ENCODE measurements around the gene RAD51B. TPM values are rescaled to one million over a fixed set of nuclear protein-coding genes. Genes with fewer than 3 reads are reported as not detected.
"Not testable (repeated sequence)": the region's sequence is repeated elsewhere in the genome, so short reads cannot be mapped to it uniquely, and the experiment has no call there.

RAD51B gene
- total and polyA plus RNA-seq, 2 donors (not counting 1 experiment from before 2014, with no cell fraction given): 4.6 to 16.3 TPM

DNA sequence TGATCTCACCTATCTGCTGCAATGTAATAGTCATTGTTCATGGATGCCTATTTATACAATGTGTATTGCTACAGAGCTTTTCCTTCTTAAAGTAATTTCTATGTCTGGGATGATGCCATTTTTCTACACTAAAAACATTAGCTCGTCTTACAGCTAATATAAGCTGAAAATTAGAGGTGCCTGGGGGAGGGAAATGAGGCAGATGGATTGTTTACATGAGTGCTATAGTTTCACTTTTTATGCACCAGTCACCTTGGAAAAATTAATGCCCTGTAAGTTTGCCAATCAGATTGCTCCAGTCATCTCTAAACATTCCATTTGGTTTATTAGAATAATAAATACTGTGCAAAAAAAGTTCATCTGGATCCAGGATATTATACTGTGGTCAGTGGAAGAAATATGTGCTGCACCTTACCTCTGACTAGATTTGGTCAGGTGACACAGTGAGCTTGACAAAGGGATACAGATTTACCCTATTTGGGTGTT is 436.2 kb downstream of the RAD51B start:
- Histone ChIP-seq H3K36me3 (ENCODE audit: control insufficient read depth, insufficient read depth, low read length) (no peaks in the 10 kb centered on the region), H3K4me2 (ENCODE audit: extremely low read depth, insufficient read depth, low read length) (peak overlapping the region; percentile 48), H4K20me1 (ENCODE audit: control insufficient read depth, extremely low read depth, insufficient read depth, low read length) (no peaks in the 10 kb centered on the region), H3K9ac (ENCODE audit: insufficient read depth, low read length) (no peak overlapping the region), H3K27ac (ENCODE audit: insufficient read depth, low read length) (no peak overlapping the region), H3K9me3 (ENCODE audit: control insufficient read depth, insufficient read depth, low read depth, low read length) (no peaks in the 10 kb centered on the region), H3K27me3 (ENCODE audit: control insufficient read depth, insufficient read depth, low read length) (no peaks in the 10 kb centered on the region), H2AFZ (ENCODE audit: low read length) (no peak overlapping the region), H3K4me3 (replicated peaks in 1 of 4; ENCODE audit: control extremely low read depth in 1 of 4, insufficient read depth in 1 of 4, low read depth in 3 of 4, low read length in 4 of 4) (no peak overlapping the region), H3K79me2 (ENCODE audit: control insufficient read depth, insufficient read depth, low read length) (no peaks in the 10 kb centered on the region), H3K4me1 (ENCODE audit: control insufficient read depth, extremely low read depth, insufficient read depth, low read length) (peaks cover 12% of the 10 kb centered on the region)
- no peak for TF ChIP-seq EZH2 (IDR thresholded peaks at IDR 0.05; ENCODE audit: low read length, missing control alignments)
- TF ChIP-seq, protein P1, sequence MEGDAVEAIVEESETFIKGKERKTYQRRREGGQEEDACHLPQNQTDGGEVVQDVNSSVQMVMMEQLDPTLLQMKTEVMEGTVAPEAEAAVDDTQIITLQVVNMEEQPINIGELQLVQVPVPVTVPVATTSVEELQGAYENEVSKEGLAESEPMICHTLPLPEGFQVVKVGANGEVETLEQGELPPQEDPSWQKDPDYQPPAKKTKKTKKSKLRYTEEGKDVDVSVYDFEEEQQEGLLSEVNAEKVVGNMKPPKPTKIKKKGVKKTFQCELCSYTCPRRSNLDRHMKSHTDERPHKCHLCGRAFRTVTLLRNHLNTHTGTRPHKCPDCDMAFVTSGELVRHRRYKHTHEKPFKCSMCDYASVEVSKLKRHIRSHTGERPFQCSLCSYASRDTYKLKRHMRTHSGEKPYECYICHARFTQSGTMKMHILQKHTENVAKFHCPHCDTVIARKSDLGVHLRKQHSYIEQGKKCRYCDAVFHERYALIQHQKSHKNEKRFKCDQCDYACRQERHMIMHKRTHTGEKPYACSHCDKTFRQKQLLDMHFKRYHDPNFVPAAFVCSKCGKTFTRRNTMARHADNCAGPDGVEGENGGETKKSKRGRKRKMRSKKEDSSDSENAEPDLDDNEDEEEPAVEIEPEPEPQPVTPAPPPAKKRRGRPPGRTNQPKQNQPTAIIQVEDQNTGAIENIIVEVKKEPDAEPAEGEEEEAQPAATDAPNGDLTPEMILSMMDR (conservative IDR thresholded peaks at IDR 0.05 in 1 of 2, IDR thresholded peaks at IDR 0.05 in 1 of 2; ENCODE audit: low read depth in 1 of 2, low read length in 2 of 2): no peak
- peak; percentile 84 to 93 for DNase-seq (ENCODE audit: low read depth in 2 of 2)

DNA sequence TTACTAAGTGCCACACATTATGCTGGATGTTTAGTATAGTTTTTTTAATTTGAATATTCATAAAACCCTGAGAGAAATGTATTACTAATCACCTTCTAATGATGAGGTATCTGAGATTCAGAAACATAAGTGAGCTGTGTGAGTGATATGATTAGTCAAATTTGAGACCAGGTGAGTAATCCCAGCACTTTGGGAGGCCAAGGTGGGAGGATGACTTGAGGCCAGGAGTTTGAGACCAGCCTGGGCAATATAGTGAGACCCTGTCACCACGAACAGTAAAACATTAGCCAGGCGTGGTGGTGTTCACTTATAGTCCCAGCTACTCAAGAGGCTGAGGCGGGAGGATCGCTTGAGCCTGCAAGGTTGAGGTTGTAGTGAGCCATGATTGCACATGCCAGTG is 438.4 kb downstream of the RAD51B start:
- Histone ChIP-seq H3K27ac (ENCODE audit: insufficient read depth, low read length) (no peak overlapping the region), H2AFZ (ENCODE audit: low read length) (no peak overlapping the region), H3K4me2 (ENCODE audit: extremely low read depth, insufficient read depth, low read length) (no peak overlapping the region), H3K4me3 (replicated peaks in 1 of 4; ENCODE audit: control extremely low read depth in 1 of 4, insufficient read depth in 1 of 4, low read depth in 3 of 4, low read length in 4 of 4) (no peak overlapping the region), H3K9me3 (ENCODE audit: control insufficient read depth, insufficient read depth, low read depth, low read length) (no peaks in the 10 kb centered on the region), H4K20me1 (ENCODE audit: control insufficient read depth, extremely low read depth, insufficient read depth, low read length) (no peaks in the 10 kb centered on the region), H3K36me3 (ENCODE audit: control insufficient read depth, insufficient read depth, low read length) (no peaks in the 10 kb centered on the region), H3K9ac (ENCODE audit: insufficient read depth, low read length) (no peak overlapping the region), H3K79me2 (ENCODE audit: control insufficient read depth, insufficient read depth, low read length) (no peaks in the 10 kb centered on the region), H3K4me1 (ENCODE audit: control insufficient read depth, extremely low read depth, insufficient read depth, low read length) (peaks cover 6% of the 10 kb centered on the region), H3K27me3 (ENCODE audit: control insufficient read depth, insufficient read depth, low read length) (no peaks in the 10 kb centered on the region)
- TF ChIP-seq, protein P1 (conservative IDR thresholded peaks at IDR 0.05 in 1 of 2, IDR thresholded peaks at IDR 0.05 in 1 of 2; ENCODE audit: low read depth in 1 of 2, low read length in 2 of 2): no peak
- no peak for TF ChIP-seq EZH2 (IDR thresholded peaks at IDR 0.05; ENCODE audit: low read length, missing control alignments)
- DNase-seq (ENCODE audit: low read depth in 2 of 2): no peak

DNA sequence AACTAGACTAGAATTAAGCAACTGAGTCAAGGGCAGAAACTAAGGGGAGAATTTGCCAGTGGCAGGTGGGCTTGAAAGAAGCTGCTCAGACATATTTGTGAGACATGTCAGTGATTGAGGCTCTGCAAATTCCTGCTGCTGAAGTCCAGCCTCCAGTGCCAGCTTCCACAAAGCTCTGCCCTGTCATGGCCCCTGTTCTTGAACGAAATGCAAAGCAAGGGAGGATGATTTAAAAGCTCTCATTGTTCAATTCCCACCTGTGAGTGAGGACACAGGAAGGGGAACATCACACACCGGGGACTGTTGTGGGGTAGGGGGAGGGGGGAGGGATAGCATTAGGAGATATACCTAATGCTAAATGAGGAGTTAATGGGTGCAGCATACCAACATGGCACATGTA is 439.4 kb downstream of the RAD51B start:
- not testable (repeated sequence) for H2AFZ ChIP-seq (ENCODE audit: low read length); H4K20me1 ChIP-seq (ENCODE audit: control insufficient read depth, extremely low read depth, insufficient read depth, low read length); H3K4me2 ChIP-seq (ENCODE audit: extremely low read depth, insufficient read depth, low read length); H3K27ac ChIP-seq (ENCODE audit: insufficient read depth, low read length); H3K27me3 ChIP-seq (ENCODE audit: control insufficient read depth, insufficient read depth, low read length); H3K9ac ChIP-seq (ENCODE audit: insufficient read depth, low read length); H3K9me3 ChIP-seq (ENCODE audit: control insufficient read depth, insufficient read depth, low read depth, low read length); H3K4me3 ChIP-seq (replicated peaks in 1 of 4; ENCODE audit: control extremely low read depth in 1 of 4, insufficient read depth in 1 of 4, low read depth in 3 of 4, low read length in 4 of 4); H3K36me3 ChIP-seq (ENCODE audit: control insufficient read depth, insufficient read depth, low read length); H3K4me1 ChIP-seq (ENCODE audit: control insufficient read depth, extremely low read depth, insufficient read depth, low read length); H3K79me2 ChIP-seq (ENCODE audit: control insufficient read depth, insufficient read depth, low read length); DNase-seq (ENCODE audit: low read depth in 2 of 2)
